GM21825 (cell line): ENCODE data around the gene PHLDA3.
"Not testable (repeated sequence)": the region's sequence is repeated elsewhere in the genome, so short reads cannot be mapped to it uniquely, and the experiment has no call there.

Source experiments
- ATAC-seq: cut with Tn5 transposase; IDR thresholded peaks from one replicate; pipeline ENCODE4 v1.9.1; 2021; ENCODE audit warnings: mild to moderate bottlenecking, moderate library complexity; ENCODE audit not compliant: unreplicated experiment

Gene PHLDA3

DNA sequence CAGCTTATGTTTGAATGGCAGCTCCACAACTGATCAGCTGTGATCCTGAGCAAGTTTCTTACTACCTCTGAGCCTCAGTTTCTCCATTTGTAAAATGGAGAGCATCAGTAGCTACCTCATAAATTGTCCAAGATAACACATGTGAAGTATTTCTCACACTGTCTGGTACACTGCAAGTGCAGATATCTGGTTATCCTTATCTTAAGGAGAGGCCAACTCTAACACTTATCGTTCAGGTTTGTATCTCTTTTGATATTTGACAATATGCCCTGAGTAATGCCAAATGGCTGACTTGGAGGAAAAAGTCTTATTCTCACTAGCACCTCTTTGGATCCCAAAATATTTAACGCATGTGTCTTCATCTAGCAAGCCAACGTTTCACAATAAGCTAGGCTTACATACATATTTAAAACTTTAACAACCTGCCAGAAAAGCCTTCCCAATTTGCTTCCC, 35.2 kb upstream of the PHLDA3 start:
- no peak for ATAC-seq

DNA sequence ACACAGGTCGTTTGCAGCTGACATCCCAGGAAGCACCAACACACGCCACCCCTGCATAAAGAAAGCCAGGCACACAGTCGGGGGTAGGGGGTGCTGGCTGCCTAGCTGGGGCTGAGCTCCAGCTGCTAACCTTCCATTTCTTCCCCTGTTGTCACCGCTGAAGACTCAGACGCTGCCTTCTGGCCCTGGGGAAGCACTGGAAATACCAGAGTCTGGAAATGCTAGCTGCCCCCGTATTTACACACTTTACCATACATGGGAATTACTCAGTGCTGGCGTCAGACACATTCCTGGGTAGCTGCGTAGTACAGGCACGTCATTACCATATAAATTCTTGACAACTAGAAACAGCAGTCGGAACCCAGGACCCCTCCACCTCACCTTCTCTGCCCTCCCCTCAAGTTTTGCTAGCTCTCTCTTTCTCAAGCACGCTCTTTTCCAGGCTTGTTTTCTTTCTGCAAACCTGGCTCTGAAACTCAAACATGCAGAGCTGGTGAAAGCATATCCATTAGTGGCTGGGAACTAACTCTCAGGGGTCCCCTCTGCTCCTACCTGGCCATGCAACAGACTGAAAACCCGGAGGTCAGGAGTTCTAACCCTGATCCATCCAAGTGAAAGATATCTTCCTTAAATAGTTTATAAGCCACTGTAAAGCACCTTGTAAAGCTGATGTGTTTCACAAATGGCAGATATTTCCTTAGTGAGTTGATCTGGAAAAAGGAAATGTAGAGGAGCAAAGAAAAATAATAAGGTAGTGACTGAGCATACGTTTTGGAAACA, 34.6 kb upstream of the PHLDA3 start:
- no peak for ATAC-seq

DNA sequence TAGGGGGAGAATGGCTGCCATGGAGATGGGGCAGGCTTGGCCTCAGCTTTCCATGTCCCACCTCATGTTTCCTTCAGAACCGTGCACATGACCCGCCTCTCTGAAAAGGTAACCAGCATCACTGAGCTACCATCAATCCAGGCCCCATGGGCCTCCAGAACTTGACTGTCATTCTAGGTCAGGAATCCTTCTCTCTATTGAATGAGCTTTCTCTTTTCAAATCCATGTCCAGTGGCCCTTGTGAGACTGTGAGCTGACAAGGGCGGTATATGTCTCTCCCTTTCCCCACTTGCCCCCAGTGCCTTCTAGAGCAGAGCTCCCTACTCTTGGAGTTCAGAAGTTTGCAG, 33.5 kb upstream of the PHLDA3 start:
- ATAC-seq: no peak

DNA sequence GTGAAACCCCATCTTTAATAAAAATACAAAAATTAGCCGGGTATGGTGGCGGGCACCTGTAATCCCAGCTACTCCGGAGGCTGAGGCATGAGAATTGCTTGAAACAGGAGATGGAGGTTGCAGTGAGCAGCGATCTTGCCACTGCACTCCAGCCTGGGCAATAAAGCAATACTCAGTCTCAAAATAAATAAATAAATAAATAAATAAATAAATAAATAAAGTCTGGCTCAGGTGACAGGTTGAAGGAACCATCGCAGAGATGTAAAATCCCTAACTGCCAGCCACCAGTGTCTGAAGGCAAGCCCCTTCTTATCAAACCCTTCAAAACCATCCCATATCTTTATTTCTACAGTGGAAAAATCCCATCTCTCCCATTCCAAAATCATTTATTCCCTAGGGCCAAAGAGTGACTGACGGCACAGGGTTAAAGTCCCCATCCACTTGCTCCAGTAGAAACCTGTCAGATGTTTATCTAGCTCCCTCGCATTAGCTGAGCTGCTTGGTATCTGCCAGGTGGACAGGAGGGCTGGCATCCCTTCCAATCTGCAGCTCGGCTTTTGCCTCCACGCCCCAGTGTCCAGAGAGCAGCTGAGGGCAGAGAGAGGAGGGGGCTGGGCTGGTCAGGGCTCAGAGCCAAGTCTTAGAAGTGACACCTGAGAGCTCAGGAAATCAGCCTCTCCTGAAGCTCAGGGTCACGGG, 33.0 kb upstream of the PHLDA3 start:
- ATAC-seq: no peak

DNA sequence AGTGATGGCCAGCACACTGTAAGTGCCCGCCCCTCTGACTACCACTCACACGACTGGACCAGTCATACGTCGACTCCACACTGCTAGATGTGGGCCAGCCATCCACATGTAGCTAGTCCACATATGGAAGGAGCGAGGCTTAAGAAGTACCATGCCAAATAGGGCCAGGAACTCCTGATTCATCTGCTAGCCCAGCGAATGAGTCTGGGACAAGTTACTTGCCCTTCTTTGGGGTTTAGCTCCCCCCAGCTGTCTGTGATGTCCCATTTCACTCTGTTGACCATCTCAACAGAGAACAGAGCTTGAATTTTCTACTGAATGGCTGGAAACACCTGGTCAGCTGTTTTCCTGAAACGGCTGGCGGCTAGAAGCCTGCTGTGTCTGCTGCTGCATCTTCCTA, 32.2 kb upstream of the PHLDA3 start:
- no peak for ATAC-seq

DNA sequence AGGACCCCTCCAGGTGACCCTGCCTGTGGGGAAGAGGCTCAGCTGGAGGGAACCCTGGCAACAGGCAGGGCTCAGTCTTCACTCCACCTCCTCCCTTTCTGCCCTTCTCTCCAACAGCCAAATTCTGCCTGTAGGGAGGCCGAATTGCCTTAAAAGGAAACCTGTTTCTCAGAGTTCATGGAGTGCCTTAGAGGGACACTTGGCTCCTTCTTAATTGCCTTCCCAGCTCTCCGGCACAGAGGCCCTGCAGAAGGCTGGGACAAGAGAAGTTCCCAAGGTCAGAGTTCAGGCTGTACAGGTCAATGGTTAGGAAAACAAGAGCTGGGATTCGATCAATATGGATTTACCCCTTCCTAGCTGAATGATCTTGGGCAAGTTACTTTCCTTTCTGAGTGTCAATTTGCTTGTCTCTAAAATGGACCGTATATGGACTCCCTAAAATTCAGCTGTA, 31.7 kb upstream of the PHLDA3 start:
- ATAC-seq: no peak

DNA sequence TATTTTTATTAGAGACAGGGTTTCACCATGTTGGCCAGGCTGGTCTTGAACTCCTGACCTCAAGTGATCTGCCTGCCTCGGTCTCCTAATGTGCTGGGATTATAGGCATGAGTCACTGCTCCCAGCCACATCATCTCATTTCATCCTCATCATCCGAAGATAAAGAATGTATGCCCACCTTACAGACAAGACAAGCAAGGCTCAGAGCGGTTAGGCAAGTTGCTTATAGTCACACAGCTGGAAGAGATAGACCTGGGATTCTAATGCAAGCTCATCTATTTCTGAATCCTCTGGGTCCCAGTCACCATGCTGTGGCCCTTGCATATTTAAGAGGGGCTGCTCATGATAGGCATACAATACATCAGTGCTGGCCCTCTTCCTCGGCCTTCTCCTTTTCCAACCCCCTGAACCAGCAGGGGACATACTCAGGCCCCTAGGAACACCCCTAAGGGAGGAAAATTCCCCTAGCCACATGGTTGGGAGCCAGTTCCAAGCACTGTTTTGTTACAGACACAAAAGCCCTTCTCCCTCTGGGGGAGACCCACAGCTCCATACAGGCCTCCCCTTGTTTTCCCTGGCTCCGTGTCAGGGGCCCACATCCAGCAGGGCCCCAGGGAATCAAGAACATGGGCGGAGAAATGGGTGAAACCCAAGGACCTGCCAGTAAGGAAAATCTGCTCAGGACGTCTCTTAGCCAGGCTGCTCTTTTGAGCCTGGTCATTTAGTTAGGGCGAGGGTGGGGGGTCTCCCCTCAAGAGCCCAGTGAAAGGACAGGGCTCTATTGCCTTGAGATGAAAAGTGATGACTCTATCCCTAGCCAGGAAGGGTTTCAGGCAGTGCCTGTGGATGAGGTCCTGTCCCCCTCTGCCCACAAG, 31.0 kb upstream of the PHLDA3 start:
- ATAC-seq: no peak

DNA sequence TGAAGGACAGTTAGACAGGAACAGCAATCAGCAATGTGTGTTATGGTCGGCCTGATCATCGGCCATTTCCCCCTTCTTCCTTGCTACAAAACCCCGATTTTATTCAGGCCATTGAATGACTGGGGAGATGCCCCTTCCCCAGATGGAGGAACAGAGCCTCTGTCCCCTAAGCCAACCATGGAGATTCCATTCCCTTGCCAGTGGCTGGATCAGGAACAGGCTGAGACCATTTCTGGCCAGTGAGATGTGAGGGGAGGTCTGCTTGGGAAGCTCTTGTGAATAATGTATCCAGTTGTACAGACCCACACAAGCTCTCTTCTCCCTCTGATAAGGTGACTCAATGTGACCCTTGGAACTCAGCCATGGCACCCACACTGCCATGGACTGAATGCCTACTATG, 30.2 kb upstream of the PHLDA3 start:
- no peak for ATAC-seq

DNA sequence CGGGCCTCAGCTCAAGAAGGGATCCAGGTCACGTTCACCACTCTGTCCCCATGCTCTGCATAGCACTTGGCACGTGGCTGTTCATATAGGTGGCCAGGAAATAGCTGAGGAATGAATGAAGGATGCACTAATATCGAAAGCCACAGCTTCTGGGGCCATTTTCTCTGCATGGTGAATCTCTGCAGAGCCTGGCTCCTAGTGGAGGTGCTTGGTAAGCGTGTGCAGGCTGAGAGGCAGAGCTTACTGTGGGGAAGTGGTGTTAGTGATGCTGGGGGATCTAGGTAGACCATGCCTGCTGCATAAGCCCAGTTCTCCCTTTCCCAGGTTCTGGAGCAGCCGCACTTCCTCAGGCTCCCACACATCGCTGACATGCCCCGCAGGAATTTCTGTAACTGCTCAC, 29.6 kb upstream of the PHLDA3 start:
- ATAC-seq: no peak

DNA sequence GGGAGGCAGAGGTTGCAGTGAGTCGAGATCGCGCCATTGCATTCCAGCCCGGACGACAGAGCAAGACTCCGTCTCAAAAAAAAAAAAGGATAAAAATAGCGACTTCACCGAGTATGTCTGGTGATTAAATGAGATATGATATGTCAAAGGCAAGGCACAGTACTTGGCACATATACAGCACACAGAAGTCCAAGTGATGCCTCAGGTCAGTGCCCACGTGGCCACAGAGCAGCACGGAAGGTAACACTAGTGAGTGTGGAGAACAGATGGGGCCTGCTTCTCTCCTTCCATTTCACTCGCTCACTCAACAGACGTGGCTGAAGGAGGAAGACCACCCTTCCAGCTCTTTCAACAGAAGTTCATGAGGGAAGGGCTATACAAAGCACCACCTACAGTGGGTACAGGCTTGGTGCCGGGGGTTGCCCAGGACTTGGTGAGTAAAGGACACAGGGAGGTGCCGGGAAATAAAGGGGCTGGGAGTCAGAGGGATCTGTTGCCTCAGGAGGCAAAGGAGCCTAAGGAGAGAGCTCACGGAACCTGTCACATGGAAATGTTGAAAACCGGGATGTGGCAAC, 29.0 kb upstream of the PHLDA3 start:
- ATAC-seq: no peak

DNA sequence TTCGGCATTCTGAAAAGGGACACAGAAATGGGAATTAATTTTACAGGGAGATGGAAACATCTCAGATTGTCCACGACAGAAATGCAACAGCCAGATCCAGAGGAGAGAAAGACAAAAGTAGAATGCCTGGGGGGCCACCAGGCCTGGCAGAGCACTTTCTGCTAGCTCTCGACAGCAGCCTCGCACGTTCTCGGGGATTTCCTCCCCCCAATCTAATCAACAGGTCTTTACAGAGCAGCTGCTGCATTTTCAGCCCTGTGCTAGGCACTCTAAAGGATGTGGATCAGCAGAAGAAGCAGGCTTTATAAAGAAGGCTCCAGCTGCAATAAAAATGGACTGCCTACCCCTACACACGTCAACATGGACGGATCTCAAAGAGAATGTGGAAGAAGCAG, 27.3 kb upstream of the PHLDA3 start:
- ATAC-seq: no peak

DNA sequence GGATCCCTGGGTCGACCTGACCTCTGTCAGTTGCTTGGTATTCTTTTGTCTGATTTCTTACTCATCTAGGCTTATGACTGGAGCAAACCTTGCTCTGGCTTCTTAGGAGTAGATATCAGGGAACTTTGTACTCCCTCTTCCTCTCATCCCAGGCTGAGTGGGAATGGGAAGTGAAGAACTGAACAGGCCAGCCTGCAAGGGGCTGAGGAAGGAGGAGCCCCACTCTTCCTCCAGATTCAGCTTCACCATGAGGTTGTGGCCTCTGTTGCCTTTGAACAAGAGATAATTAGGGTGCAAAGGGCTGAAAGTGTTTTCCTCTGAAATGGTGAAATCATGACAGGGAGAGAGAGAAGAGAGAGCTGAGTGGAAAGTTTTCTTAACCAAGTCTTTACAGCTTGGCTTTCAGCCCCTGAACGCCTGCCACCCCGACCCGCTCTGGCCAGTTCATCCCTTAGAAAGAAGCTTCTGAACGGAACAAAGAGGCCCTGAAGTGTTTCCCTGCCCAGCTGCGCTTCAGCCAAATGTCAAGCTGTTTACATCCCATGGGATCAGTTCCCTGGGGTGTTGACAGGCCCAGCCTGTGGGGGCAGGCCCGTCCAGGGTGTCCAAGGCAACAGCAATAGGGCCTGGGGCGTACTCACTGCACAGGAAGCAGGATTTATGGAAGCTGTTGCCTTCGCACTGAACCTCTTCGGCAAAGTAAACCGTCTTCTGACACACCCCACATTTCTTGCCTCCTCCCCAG, 26.7 kb upstream of the PHLDA3 start:
- no peak for ATAC-seq

DNA sequence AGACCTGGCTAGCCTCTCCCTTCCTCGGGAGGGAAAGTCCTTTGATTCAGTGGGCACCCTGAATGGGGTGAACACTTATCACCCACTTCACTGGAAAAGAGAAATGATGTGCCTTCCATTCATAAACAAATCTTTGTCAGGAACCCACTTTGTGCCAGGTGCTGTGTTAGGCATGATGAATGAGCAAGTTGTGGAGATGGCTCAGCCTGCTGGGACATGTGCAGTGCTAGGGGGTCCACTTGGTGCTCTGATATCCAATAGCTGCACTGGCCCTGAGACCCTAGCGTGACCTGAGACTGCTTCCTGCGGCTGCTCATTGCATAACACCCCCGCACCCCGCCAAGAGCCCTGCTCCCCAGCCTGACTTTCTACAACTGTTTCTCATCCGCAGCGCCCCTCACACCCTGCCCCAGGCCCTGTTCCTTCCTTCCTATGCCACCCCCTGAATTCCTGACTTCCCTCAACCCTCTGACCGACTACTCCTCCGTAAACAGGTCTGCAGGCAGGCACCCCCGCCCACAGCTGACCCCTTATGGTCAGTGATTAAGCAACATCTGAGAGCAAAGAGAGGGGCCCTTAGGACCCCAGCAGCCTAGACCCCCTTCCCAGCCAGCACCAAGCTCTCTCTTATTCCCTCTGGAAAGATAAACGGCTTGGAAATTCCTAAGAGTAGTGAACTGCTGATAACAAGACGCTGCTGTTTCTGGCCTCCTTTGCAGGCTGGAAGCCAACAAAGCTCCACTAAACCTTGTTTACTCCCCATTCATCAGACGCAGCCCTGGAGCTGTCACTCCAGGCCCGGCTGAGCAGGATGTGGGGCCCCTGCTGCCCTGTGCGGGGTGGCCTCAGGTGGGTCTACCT, 25.0 kb upstream of the PHLDA3 start:
- no peak for ATAC-seq

DNA sequence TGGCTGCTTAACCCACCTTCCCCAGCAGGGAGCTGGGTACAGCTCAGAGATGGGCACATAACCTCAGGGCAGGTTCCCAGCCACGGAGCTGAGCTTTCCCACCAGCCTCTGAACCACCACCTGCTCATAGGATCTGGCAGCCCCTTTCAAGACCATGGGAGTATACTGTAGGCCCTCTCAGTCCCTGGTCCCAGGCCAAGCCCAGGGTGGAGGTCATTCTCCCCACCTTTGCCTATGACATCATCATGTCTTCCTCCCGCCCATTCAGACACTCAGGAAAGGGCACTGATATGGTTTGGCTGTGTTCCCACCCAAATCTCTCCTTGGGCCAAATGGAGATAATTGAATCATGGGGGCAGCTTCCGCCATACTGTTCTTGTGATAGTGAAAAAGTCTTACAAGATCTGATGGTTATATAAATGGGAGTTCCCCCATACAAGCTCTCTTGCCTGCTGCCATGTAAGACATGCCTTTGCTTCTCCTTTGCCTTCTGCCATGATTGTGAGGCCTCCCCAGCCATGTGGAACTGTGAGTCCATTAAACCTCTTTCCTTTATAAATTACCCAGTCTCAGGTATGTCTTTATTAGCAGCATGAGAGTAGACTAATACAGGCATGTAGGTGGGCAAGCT, 24.2 kb upstream of the PHLDA3 start:
- not testable (repeated sequence) for ATAC-seq

DNA sequence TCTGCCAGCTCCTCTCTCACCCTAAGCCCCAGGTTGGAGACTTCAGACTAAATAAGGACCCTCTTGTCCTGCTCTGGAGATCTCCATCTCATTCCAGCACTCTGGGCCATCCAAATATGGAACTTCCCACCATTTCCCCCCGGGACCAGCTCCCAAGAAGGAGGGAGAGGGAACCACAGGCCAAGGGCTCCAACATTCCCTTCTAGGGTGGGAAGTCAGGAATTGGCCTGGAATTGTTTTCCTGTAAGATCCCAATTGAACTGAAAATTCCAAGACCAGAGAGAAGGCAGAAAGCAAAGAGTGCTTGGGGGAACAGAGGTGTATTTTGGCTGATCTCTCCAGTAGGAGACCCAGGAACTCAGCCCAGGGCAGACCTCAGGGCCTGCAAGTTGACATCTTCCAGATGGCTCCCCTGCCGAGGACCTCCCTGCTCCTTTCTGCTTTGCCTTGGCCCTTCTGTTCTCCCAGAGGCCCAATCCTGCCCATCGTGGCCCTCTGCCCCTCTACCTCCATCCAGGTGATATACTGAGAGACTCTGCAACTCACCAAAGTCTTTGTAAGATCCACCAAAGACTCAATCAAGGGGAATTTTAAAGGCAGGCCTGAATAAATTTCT, 23.0 kb upstream of the PHLDA3 start:
- no peak for ATAC-seq

DNA sequence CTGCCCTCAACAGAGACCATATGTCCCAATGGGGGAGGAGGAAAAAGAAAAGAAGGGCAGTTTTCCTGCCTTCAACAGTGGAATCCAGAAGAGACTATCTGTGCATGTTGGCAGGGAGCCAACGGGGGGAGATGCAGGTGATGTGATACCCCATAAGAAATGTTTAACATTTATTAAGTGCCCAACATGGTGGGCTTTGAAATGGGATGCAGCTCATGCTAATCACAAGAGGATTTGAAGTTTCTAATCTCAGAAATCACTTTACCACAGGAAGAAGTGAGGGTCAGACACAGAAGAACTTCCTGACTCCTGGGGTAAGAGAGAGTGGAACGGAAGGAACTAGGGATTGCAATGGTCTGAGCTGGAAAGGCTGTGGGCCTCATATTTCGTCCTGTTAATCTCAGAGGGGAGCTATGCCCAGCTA, 21.7 kb upstream of the PHLDA3 start:
- no peak for ATAC-seq

DNA sequence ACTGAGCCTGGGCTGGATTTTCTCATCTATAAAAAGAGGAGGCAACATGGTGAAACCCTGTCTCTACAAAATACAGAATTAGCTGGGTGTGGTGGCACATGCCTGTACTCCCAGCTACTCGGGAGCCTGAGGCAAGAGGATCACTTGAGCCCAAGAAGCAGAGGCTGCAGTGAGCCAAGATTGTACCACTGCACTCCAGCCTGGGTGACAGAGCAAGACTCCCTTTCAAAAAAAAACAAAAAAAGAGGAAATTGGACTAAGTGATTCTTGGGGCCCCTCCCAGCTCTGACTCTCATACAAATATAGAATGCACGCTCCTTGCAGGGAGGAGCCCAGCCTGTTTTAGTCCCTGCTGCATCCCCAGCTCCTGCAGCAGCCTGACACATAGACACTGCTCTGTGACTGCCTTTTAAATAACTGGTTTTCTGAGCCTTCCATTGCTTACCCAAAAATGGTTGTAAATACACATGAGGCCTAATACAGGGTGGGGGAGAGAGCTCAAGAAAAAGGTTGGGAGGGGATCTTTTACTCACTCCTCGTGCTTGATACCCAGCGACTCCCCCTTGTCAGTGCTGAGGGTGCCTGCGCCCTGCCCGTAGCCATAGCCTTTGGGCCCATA, 20.8 kb upstream of the PHLDA3 start:
- ATAC-seq: no peak
